Measurements from ENCODE around the gene TNFRSF18.

Gene TNFRSF18

DNA sequence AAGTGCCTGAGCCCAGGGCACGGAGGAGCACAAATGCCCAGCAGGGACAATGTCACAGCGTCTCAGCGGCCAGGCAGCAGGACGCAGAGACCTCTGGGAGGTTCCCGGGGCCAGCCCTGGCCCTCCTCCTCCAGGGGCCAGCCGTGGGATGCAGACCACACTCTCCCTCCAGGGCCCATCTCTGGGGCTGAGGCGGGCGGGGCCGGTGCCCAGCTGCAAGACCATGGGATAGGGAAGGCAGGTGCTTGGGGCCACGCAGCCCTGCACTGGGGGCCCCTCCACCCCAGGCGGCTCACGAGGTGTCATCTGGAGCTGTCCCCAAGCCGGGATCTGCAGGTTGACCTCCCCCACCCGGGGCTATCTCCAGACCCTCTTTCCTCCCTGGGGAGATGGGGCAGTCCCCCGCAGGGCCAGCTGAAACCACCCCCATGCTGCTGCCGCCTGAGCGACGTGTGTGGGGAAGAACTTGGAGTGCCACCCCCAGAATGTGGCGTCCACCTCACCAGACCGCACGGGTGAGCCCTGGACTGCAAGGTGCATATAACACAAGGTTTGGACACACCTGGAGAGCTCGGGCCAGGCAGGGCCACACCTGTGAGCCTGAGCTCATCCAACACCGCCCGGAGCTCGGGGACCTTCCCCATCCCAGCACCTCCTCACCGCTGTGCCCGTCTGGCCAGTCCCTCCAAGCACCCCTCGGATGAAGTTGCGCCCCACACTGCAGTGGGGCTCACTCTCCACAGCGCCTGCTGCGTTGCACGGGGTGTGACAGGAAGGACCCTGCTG, 36.8 kb downstream of the TNFRSF18 start:
- Histone ChIP-seq H3K27me3 (replicated peaks; ENCODE audit: insufficient read depth, low read length) (peaks cover 96% of the 10 kb centered on the region), H3K4me2 (ENCODE audit: low read depth, low read length) (no peak overlapping the region), H3K9ac (ENCODE audit: low read length) (no peak overlapping the region), H3K79me2 (ENCODE audit: low read length) (no peaks in the 10 kb centered on the region), H3K9me3 (replicated peaks; ENCODE audit: insufficient read depth, low read length) (no peaks in the 10 kb centered on the region), H3K36me3 (replicated peaks; ENCODE audit: insufficient read depth, low read length) (no peaks in the 10 kb centered on the region), H4K20me1 (ENCODE audit: insufficient read depth, low read length) (no peaks in the 10 kb centered on the region), H2AFZ (ENCODE audit: low read length) (no peak overlapping the region), H3K4me3 (ENCODE audit: low read length) (no peak overlapping the region), H3F3A (ENCODE audit: insufficient read depth, low read length) (no peaks in the 10 kb centered on the region), H3K9me2 (replicated peaks; ENCODE audit: insufficient read depth, low read length) (no peaks in the 10 kb centered on the region), H3K27ac (ENCODE audit: low read length) (no peak overlapping the region), H3K4me1 (ENCODE audit: low read length) (no peaks in the 10 kb centered on the region)
- no peak for DNase-seq
- TF ChIP-seq EZH2 (optimal IDR thresholded peaks at IDR 0.05; ENCODE audit: low read depth, low read length) (no peak), EZH2phosphoT487 (IDR thresholded peaks at IDR 0.05; ENCODE audit: low read length) (no peak)
- TF ChIP-seq, protein P1, sequence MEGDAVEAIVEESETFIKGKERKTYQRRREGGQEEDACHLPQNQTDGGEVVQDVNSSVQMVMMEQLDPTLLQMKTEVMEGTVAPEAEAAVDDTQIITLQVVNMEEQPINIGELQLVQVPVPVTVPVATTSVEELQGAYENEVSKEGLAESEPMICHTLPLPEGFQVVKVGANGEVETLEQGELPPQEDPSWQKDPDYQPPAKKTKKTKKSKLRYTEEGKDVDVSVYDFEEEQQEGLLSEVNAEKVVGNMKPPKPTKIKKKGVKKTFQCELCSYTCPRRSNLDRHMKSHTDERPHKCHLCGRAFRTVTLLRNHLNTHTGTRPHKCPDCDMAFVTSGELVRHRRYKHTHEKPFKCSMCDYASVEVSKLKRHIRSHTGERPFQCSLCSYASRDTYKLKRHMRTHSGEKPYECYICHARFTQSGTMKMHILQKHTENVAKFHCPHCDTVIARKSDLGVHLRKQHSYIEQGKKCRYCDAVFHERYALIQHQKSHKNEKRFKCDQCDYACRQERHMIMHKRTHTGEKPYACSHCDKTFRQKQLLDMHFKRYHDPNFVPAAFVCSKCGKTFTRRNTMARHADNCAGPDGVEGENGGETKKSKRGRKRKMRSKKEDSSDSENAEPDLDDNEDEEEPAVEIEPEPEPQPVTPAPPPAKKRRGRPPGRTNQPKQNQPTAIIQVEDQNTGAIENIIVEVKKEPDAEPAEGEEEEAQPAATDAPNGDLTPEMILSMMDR (IDR thresholded peaks at IDR 0.05; ENCODE audit: low read length), result no peak

DNA sequence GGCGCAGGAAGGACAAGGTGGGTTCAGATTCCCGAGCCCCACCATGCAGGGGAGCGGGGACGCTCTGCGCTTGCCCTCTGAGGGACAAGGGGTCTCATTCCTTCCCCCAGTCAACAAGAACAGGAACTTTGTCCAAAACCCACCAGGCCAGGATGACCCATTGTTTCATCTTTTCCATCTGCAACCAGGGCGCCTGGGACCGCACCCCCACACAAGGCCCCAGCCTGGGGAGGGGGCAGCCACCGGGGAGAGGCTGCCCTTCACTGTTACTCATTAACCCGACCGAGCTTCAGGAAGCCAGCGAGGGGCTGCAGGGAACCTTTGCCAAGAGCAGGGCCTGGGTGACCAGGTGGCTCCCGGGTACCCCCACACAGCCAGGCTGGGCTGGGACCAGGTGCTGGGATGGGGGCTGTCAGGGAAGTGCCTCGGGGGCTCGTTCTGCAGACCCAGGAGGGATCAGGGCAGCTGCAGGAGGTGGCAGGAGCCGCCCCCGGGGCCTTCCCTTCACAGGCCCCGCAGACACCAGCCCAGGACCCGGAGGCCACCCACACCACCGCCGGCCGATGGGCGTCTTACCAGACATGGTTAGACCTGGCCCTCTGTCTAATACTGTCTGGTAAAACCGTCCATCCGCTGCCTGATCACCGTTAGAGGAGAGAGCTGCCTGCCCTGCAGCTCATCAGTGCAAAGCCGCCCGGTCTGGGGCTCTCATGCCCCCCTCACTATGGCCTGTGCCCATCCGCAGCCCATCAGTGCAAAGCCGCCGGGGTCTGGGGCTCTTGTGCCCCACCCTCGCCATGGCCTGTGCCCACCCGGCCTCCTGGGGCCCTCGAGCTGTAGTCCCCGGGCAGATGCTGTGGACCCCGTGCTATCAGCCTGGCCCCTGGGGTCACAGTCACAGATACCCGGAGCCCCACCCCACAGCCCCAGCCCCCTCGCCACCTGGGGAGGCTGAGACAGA, 37.7 kb downstream of the TNFRSF18 start:
- Histone ChIP-seq H3F3A (ENCODE audit: insufficient read depth, low read length) (no peaks in the 10 kb centered on the region), H4K20me1 (ENCODE audit: insufficient read depth, low read length) (no peaks in the 10 kb centered on the region), H3K27ac (ENCODE audit: low read length) (no peak overlapping the region), H3K4me1 (ENCODE audit: low read length) (no peaks in the 10 kb centered on the region), H3K36me3 (replicated peaks; ENCODE audit: insufficient read depth, low read length) (no peaks in the 10 kb centered on the region), H3K27me3 (replicated peaks; ENCODE audit: insufficient read depth, low read length) (peaks cover 96% of the 10 kb centered on the region), H3K79me2 (ENCODE audit: low read length) (no peaks in the 10 kb centered on the region), H3K9me3 (replicated peaks; ENCODE audit: insufficient read depth, low read length) (no peaks in the 10 kb centered on the region), H2AFZ (ENCODE audit: low read length) (no peak overlapping the region), H3K9ac (ENCODE audit: low read length) (no peak overlapping the region), H3K9me2 (replicated peaks; ENCODE audit: insufficient read depth, low read length) (no peaks in the 10 kb centered on the region), H3K4me2 (ENCODE audit: low read depth, low read length) (no peak overlapping the region), H3K4me3 (ENCODE audit: low read length) (no peak overlapping the region)
- DNase-seq, result no peak
- no peak for TF ChIP-seq EZH2phosphoT487 (IDR thresholded peaks at IDR 0.05; ENCODE audit: low read length)
- TF ChIP-seq, protein P1 (IDR thresholded peaks at IDR 0.05; ENCODE audit: low read length), result no peak
- TF ChIP-seq EZH2 (optimal IDR thresholded peaks at IDR 0.05; ENCODE audit: low read depth, low read length), result no peak

DNA sequence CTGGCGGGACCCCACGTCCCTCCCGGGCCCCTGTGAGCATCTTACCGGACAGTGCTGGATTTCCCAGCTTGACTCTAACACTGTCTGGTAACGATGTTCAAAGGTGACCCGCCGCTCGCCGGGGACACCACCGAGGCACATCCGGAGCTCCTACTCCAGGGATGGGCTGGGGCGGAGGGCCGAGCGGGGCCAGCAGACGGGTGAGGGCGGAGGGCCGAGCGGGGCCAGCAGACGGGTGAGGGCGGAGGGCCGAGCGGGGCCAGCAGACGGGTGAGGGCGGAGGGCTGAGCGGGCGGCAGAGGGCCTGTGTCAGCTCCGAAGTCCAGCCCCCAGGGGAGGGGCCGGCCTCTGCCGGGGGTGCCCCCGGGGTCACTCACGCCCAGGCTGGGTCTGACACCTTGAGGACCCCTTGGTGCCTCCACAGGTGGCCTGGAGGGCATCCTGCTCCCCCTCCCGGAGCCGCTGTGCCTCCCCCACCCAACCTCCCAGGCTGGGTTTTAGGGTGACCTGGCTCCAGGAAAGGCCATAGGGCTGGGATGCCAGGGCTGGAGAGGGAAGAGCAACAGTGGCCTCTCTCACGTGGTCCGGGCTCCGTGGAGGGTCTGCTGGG, 38.4 kb downstream of the TNFRSF18 start:
- no peak overlapping the region for H3K9ac ChIP-seq (ENCODE audit: low read length)
- no peaks in the 10 kb centered on the region for H3K9me3 ChIP-seq (replicated peaks; ENCODE audit: insufficient read depth, low read length)
- H3K27ac ChIP-seq (ENCODE audit: low read length), result no peak overlapping the region
- H3K27me3 ChIP-seq (replicated peaks; ENCODE audit: insufficient read depth, low read length), result peaks cover 96% of the 10 kb centered on the region
- DNase-seq, result no peak
- H3K36me3 ChIP-seq (replicated peaks; ENCODE audit: insufficient read depth, low read length), result no peaks in the 10 kb centered on the region
- no peak overlapping the region for H2AFZ ChIP-seq (ENCODE audit: low read length)
- no peaks in the 10 kb centered on the region for H3K79me2 ChIP-seq (ENCODE audit: low read length)
- TF ChIP-seq EZH2phosphoT487 (IDR thresholded peaks at IDR 0.05; ENCODE audit: low read length) (no peak), EZH2 (optimal IDR thresholded peaks at IDR 0.05; ENCODE audit: low read depth, low read length) (no peak)
- TF ChIP-seq, protein P1 (IDR thresholded peaks at IDR 0.05; ENCODE audit: low read length), result no peak
- no peak overlapping the region for H3K4me2 ChIP-seq (ENCODE audit: low read depth, low read length)
- no peaks in the 10 kb centered on the region for H3F3A ChIP-seq (ENCODE audit: insufficient read depth, low read length)
- no peaks in the 10 kb centered on the region for H4K20me1 ChIP-seq (ENCODE audit: insufficient read depth, low read length)
- no peaks in the 10 kb centered on the region for H3K9me2 ChIP-seq (replicated peaks; ENCODE audit: insufficient read depth, low read length)
- no peaks in the 10 kb centered on the region for H3K4me1 ChIP-seq (ENCODE audit: low read length)
- no peak overlapping the region for H3K4me3 ChIP-seq (ENCODE audit: low read length)
